AG08396 (cell line): Measurements from ENCODE around the gene DPAGT1.
A peak's percentile ranks its signal among the peaks of the same experiment; 100 is the strongest.
"Not testable (repeated sequence)": the region's sequence is repeated elsewhere in the genome, so short reads cannot be mapped to it uniquely, and the experiment has no call there.

Experiments
- DNase-seq: peaks from one replicate; pipeline ENCODE4 v3.0.0; 2012; ENCODE audit warnings: low spot score, mixed read lengths

DPAGT1 gene

GRCh38 chr11:119115484-119116234 lies 14.0 kb upstream of the DPAGT1 start:
- no peak for DNase-seq

- DNase-seq: no peak
Measured at GRCh38 chr11:119114351-119114750, 12.7 kb upstream of the DPAGT1 start.

- no peak for DNase-seq
Measured at GRCh38 chr11:119113716-119114115, 12.1 kb upstream of the DPAGT1 start.

- no peak for DNase-seq
Measured at GRCh38 chr11:119112314-119113020, 10.8 kb upstream of the DPAGT1 start.

- DNase-seq: no peak
Measured at GRCh38 chr11:119111361-119111925, 9.8 kb upstream of the DPAGT1 start.

- DNase-seq: no peak
Measured at GRCh38 chr11:119110439-119110838, 8.8 kb upstream of the DPAGT1 start.

- DNase-seq: no peak
Measured at GRCh38 chr11:119109843-119110242, 8.2 kb upstream of the DPAGT1 start.

- DNase-seq: no peak
Measured at GRCh38 chr11:119108857-119109221, 7.2 kb upstream of the DPAGT1 start.

- peak; percentile 27 for DNase-seq
Measured at GRCh38 chr11:119108146-119108856, 6.6 kb upstream of the DPAGT1 start.

GRCh38 chr11:119107538-119108145 lies 6.0 kb upstream of the DPAGT1 start:
- DNase-seq: peak; percentile 49

GRCh38 chr11:119106564-119107537 lies 5.2 kb upstream of the DPAGT1 start, which contains the start of gene C2CD2L:
Gene C2CD2L, plus strand, starts transcription at chr11:119107344. Its CDS starts 398 bp downstream, at chr11:119107742.
- peak; percentile 97 for DNase-seq

GRCh38 chr11:119103793-119104192 lies 2.1 kb upstream of the DPAGT1 start:
- no peak for DNase-seq

- DNase-seq: not testable (repeated sequence)
Measured at GRCh38 chr11:119103161-119103664, 1.6 kb upstream of the DPAGT1 start.

- peak; percentile 34 for DNase-seq
Measured at GRCh38 chr11:119100994-119101758, 477 bp downstream of the DPAGT1 start.

GRCh38 chr11:119100246-119100970 lies 1.2 kb downstream of the DPAGT1 start:
- peak; percentile 38 for DNase-seq

GRCh38 chr11:119099711-119100110 lies 1.9 kb downstream of the DPAGT1 start:
- no peak for DNase-seq

GRCh38 chr11:119095066-119095880 lies 6.4 kb downstream of the DPAGT1 start:
- DNase-seq: peak; percentile 99

- DNase-seq: peak; percentile 81
Measured at GRCh38 chr11:119094816-119095065, 6.9 kb downstream of the DPAGT1 start.
